Prostate gland (tissue), 2 donors: ENCODE data around the gene HBA2.

Source experiments
- CTCF ChIP-seq, 4 experiments: fragments of 200-600 bp in 2 of 4; fragments of 450-650 bp in 2 of 4; sonication (generic) in 2 of 4; IDR thresholded peaks; 1 replicate in 3 of 4; 2 replicates in 1 of 4; pipeline ENCODE4 v1.5.1; 2016 to 2019; ENCODE audit warnings: antibody characterized with exemption in 4 of 4, mild to moderate bottlenecking in 2 of 4, moderate library complexity in 2 of 4
- POLR2A ChIP-seq: fragments of 450-650 bp; IDR thresholded peaks from one replicate; pipeline ENCODE4 v1.6.1; 2016; ENCODE audit warnings: antibody characterized with exemption, mild to moderate bottlenecking

GRCh38 chr16:203246-203645 lies 30.6 kb downstream of the HBA2 start:
- TF ChIP-seq POLR2A (no peak), CTCF (IDR thresholded peaks at IDR 0.05) (no peak)
